ENCODE data around the gene ELMO2.

ELMO2 gene

DNA sequence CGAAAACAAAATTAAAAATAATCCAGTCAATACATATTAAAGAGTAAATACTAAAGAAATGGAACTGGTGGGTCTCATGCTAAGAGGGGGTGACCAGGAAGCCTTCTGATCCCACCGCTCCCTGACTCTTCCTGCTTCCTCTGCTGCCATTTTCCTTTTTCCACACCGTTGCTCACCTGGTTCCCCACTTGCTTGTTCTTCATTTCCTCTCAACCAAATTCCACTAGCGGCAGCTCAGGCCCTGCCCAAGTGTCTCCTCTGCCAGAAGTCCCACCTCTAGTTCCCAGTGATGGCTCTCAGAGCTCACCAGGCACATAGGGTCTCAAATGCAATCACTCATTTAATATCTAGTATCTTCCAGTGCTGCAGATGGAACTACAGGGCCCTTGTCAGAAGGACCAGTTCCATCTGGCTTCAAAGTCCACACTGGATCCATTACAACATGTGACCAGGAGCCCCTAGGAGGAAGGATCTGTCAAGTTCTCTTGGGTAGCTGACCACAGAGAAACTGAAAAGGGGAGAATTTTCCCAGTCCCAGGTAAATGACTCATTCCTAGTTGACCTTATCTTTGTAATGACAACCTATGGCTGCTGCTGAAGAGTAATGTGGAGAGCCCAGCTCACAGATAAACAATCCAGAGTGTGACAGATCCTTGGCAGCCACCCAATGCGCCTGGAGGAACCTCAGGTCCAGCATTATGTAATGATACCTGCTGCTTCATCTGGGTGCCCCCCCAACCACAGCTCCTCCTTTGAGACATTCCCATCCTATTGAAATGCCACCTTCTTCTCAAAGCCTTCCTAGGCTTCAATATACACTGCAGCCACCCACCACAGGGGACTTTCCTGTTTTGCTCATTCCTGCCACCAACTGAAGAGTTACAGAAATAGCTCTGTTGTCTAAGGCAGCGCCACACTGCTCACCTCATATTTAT lies 38.2 kb downstream of the ELMO2 start:
- DNase-seq (ENCODE audit: extremely low read depth in 1 of 2, low read depth in 1 of 2): no peak

DNA sequence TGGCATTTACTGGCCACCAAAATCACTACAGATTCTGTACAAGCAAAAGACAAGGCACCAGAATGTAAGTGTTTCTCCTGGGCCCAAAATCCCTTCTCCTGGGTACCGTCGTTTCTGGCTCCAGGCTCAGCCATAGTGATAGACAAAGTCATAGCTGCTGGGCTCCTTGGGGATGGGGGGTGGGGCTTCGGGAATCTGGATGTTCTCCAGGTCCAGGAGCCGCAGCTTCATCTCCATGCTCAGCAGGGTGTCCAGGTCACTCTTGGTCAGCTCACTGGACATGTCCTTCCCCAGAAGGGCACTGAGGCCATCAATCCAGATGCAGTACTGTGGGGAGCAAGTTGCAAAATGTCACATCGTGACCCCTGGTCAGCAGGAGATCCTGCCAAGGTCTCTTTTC lies 39.2 kb downstream of the ELMO2 start:
- DNase-seq (ENCODE audit: extremely low read depth in 1 of 2, low read depth in 1 of 2): no peak

DNA sequence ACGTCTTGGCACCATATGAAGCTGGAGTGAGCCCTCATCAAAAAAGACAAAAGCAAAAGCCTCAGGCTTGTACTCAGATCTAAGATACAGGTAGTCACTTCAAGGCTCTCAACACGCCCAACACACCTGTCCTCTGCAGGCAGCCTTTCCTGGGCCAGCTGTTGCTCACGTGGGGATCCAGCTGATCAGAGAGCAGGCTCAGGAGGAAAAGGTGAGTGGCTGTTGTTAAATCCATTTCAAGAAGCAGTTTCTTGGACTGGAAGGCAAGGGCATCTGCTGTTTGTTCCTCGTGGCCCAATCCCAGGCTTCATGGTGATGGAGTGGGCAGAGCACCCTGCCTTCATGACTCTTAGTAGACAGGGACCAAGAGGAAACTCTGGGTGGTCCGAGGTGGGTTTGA lies 39.6 kb downstream of the ELMO2 start:
- no peak for DNase-seq (ENCODE audit: extremely low read depth in 1 of 2, low read depth in 1 of 2)

- no peak for DNase-seq (ENCODE audit: extremely low read depth in 1 of 2, low read depth in 1 of 2)
Observed at GRCh38 chr20:46365487-46366220, 40.8 kb downstream of the ELMO2 start.

DNA sequence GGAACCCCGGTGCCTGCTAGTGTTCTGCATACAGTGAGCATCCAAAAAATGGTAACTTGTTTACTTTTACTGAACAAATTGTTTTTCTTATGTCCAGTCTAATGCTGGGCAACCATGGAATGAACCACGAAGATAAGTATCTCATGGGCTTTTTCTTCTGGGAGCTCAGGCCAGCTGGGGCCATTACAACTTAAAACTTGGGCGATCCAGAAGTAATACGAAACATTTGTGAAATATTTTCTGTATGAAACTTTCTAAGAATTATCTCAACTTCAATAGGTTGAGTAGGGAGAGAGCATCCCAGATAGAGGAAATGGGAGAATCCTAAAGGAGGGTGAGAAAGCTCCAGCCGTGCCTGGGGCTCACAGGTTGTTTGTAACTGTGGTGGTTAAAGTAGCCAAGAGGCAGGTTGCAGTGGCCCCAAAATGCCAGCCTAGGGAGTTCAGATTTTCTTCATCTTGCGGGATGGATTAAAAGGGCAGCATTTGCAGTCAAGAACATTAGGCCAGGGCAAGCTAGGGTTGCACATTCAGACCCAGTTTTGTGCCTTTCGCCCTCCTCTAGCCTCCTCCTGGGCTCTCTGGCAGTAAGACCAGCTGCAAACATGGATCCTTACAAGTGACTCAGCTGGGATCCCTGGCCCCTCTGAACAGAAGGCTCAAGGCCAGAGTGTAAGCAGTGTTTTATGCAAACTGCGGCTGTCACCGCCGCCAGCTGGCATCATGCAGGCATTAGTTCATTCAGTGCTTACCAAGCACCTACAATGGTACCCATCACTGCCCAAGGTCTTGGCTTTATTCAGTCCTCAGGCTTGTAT lies 41.5 kb downstream of the ELMO2 start:
- no peak for DNase-seq (ENCODE audit: extremely low read depth in 1 of 2, low read depth in 1 of 2)

DNA sequence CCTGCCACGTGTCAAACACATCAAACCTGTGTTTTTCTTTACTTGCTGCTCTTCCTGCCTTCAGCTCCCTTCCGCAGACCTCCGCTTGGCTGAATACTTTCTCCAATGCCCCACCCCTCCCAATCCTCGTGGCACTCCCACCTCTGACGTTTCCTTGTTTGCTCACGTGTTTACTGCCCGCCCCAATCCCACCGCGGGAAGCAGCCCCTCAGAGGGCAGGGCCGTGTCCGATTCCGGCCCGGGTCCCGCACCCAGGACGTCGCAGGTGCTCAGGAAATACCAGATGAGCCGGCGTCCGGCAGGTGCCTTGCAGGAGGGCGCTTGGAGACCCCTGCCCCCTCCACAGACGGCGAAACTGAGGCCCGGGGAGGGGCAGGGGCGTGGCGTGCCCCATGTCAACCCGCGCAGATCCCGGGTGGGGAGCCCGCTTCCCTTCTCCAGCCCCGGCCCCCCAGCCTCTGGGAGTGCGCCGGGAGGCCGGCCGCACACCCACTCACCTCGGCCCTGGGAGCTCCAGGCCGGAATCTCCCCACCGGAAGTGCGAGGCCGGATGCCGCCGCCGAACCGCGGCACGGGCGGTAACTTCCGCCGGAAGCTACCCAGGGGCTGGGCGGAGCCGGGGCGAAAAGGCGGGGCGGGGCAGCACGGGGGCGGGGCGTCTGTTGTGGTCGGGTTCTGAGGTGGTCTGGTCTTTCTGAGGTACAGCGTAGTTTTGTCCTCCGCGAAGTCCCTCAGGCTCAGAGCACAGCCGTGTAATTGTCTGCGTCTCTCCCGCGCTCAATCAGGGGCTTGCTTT lies 42.3 kb downstream of the ELMO2 start:
- peak; percentile 55 to 81 for DNase-seq (ENCODE audit: extremely low read depth in 1 of 2, low read depth in 1 of 2)

DNA sequence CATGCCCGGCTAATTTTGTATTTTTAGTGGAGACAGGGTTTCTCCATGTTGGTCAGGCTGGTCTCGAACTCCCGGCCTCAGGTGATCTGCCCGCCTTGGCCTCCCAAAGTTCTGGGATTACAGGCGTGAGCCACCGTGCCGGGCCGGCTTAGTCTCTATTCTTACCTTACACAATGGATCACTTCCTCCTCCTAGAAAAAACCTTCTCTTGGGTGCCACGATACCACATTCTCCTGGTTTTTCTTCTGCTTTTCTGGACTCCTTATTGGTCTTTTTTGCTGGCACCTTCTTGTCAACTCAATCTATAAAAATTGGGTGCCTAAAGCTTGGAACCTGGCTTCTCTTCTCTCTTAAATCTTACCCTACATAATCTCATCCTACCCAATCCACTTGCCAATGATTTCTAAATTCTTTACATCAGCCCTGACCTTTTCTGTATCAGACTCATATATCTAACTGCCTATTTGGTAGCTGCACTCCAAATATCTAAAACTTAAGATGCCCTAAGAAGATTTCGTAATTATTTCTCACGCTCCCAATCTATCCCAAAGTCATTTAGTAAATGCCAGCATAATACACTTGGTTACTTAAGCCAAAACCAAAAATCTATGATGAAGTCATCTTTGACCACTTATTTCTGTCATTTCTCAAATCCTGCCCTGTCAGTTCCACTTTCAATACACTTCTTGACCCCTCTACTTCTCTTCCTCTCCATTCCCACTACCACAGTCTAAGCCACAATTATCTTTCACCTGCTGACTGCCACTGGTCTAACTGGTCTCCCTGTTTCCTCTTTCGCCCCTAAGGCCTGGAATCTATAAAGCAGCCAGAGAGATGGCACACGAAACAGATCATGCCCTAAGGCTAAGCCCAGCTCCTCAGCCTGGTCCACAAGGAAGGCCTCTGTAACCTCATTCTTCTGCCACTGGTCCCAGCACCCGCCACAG lies 43.2 kb downstream of the ELMO2 start:
- DNase-seq (ENCODE audit: extremely low read depth in 1 of 2, low read depth in 1 of 2): no peak

DNA sequence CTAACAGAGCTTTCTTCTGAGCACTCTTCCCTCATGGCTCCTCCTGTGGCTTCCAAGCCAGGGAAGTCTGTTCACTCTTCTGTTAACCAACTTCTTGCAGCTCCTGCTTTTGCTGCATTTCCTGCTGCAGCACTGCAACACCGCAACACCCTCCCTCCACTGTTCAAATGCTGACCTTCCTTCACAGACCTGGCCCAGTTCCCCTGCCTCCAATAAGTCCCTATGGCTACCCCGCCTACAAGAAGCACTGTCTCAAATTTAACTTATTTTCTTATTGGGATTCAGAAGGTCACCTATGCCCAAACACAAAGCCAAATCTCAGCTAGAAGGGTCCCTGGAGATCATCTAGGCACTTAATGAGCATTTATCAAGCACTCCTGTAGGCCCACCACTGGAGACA lies 44.6 kb downstream of the ELMO2 start:
- DNase-seq (ENCODE audit: extremely low read depth in 1 of 2, low read depth in 1 of 2): no peak

DNA sequence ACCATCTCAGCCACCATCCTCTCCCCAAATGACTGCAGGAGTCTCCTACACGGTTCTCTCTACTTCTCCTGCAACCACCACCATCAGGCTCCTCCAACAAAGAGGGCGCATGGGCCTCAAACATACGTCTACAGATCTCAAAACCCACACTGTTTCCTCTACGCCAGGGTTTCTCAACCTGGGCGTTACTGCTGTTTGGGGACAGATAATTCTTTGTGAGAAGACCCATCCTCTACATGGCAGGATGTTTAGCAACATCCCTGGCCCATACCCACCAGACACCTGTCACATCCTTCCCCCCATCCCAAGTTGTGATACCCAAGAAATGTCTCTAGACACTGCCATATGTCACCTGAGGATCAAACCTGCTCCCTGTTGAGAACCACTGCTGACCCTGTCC lies 45.0 kb downstream of the ELMO2 start:
- DNase-seq (ENCODE audit: extremely low read depth in 1 of 2, low read depth in 1 of 2): no peak

DNA sequence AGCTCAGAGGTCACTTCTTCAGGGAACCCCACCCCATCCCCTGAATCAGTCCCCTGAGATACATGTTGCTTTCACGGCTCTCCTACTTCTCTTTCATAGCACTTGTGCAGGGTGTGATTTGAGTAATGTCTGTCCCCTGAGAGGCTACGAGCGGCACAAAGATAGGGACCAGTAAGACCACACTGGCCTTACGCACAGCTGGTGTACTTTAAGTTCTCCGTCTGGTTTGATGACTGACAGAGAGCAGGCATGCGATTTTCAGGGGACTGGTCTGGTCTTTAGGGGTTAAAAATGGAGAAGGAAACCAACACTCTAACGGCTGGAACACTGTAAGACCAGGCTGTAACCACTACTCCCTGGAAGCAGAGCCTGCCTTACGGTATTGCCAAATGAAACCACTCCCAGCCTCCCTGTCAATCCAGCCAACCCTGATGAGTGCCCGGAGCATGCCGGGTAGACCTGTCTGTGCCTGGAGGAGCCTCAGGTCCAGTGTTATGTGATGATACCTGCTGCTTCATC lies 47.1 kb downstream of the ELMO2 start:
- no peak for DNase-seq (ENCODE audit: extremely low read depth in 1 of 2, low read depth in 1 of 2)

DNA sequence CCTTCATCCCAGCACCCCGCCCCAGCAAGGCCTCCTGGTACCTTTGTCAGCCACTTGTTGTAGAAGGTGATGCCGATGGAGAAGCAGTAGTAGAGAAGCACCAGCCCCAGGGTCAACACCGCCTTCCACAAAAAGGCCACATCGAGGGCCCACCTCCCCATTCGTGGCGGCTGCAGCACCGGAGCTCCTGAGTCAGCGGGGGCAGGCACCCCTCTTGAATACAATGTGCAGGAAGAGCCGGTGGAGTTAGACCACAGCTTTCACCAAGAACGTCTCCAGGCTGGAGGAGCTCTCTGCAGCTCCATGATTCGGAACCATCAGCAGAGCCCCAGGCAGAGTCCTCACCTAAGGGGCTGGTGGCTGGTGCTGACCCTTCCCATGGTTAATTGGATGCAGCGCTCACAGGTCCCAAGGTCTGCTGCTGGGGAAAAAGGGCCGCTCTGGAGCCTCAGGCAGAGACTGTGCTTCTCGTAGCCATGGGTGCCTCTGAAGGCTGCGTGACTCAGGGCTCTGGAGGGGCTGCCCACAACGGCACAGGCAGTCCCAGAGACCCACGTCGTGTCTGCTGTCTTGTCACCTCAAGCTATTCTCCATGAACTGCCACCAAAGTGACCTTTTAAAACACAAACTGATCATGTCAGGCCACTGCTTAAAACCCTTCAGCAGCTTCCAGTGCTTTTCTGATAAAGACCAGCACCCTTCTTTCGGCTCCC lies 47.9 kb downstream of the ELMO2 start:
- no peak for DNase-seq (ENCODE audit: extremely low read depth in 1 of 2, low read depth in 1 of 2)

- no peak for DNase-seq (ENCODE audit: extremely low read depth in 1 of 2, low read depth in 1 of 2)
Observed at GRCh38 chr20:46357030-46357514, 49.3 kb downstream of the ELMO2 start.

DNA sequence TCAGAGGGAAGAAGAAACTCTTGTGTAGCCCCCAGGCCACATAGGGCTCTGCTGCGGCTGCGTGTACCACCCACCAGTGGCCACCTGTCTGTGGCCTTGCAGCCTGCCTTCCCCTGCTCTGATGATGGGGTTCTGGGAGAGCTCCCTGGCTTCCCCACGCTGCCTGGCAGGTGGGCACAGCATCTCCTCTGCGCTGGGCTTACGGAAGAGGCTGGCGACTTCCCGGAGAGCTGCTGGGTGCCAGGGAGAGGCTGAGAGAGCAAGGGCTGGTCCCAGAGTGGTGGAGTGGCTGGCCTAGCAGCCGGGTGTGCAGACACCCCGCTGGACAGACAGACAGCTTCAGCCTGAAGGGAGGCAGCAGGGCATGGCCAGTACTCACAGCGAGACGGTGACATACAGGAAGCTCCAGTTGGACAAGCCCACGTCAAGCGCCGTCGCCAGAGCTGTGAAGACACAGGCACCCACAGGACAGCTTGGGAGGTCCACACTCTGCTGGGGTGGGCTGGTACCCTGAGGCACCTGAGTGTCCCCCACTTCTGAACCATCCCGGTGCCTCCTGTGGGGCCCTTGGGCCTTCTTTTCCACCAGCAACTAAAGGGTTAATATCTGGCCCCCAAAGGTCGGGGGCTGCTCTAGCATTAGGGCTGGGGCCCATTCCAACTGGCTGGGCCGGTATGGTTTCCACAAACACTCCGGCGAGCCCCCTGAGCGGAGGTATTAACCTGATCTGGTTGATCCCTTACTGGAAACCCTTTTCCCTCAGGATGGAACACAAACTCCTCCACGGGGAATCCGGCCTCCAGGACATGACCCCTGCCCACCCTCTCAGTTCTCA lies 50.0 kb downstream of the ELMO2 start:
- DNase-seq (ENCODE audit: extremely low read depth in 1 of 2, low read depth in 1 of 2): no peak

DNA sequence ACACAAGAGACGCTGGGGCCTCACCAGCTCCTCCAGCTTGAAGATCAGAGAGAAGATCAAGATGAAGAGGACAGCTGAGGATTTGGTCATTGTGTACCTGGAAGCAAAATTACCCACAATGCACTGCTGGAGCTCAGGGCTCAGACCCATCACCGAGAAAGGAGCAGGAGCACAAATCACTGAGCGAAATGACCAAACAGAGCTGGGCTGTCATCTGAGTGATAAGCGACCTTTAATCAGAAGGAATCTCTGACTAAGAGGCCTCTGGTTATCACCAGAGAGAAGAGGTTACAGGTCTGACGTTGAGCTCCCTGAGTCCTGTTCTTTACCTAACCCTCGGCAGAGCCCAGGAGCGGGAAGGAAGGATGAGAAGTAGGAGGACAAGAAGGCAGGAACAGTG lies 50.6 kb downstream of the ELMO2 start:
- no peak for DNase-seq (ENCODE audit: extremely low read depth in 1 of 2, low read depth in 1 of 2)

- no peak for DNase-seq (ENCODE audit: extremely low read depth in 1 of 2, low read depth in 1 of 2)
Observed at GRCh38 chr20:46354920-46355654, 51.3 kb downstream of the ELMO2 start.

DNA sequence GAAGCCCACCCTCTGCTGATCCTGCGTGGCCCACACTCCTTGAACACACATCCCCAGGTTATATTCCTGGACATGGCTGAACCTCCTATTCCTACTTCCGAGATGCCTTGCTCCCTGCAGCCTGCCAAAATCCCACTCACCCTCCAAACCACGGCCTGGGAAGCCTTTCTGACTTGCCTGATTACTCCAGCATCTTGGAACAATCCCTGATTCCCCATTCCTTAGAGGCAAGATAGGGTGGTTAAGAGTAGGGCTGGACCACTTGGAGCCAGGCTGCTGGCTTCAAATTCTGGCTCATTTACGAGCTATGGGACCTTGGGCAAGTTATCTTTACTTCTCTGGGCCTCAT lies 52.2 kb downstream of the ELMO2 start:
- no peak for DNase-seq (ENCODE audit: extremely low read depth in 1 of 2, low read depth in 1 of 2)

Data from activated CD8-positive, alpha-beta memory T cell treated with anti-CD3 and anti-CD28 coated beads for 1 hour (primary cell).